Body of pancreas (tissue), 4 donors: ENCODE data around the gene SLC6A17. TPM values are rescaled to one million over a fixed set of nuclear protein-coding genes. Genes with fewer than 3 reads are reported as not detected.

ENCODE experiments used
- ATAC-seq: fragments of 150-250 bp; one replicate; pipeline ENCODE4 v1.9.1; 2016
- DNase-seq, 4 donors: peaks; one replicate each; pipeline ENCODE4 v3.0.0-alpha.2; 2019
- H3K27ac ChIP-seq, 4 donors: fragments of 200-600 bp; sonication (generic); 1 replicate in 3 of 4; 2 replicates in 1 of 4; pipeline versions ENCODE4 v1.5.1 to v1.6.1; 2016 to 2019; ENCODE audit warnings: mild to moderate bottlenecking in 1 of 4, mixed read lengths in 1 of 4, moderate library complexity in 1 of 4
- H3K27me3 ChIP-seq, 2 donors: fragments of 200-600 bp; sonication (generic); one replicate each; pipeline ENCODE4 v1.6.0; 2016; ENCODE audit warnings: mild to moderate bottlenecking in 1 of 2
- H3K36me3 ChIP-seq, 2 donors: fragments of 200-600 bp; sonication (generic); replicated peaks in 1 of 2; 2 replicates each; pipeline ENCODE4 v1.5.1; 2016; ENCODE audit warnings: low read depth in 2 of 2; ENCODE audit not compliant: insufficient read depth in 1 of 2
- H3K4me1 ChIP-seq: fragments of 200-600 bp; sonication (generic); one replicate; pipeline ENCODE4 v1.6.0; 2016
- H3K4me3 ChIP-seq, 2 donors: fragments of 200-600 bp; sonication (generic); 1 replicate in 1 of 2; 2 replicates in 1 of 2; pipeline ENCODE4 v1.5.1; 2016 to 2019
- H3K9me3 ChIP-seq, 3 donors: fragments of 200-600 bp; sonication (generic); 1 replicate in 2 of 3; 2 replicates in 1 of 3; pipeline ENCODE4 v1.5.1; 2016
- CTCF ChIP-seq, 7 experiments: fragments of 450-650 bp in 4 of 7; fragments of 200-600 bp in 3 of 7; sonication (generic) in 3 of 7; IDR thresholded peaks; one replicate each; pipeline ENCODE4 v1.5.1; 2016 to 2019; ENCODE audit warnings: antibody characterized with exemption in 7 of 7
- POLR2A ChIP-seq, 3 donors: fragments of 450-650 bp; IDR thresholded peaks; one replicate each; pipeline ENCODE4 v1.6.1; 2016; ENCODE audit warnings: antibody characterized with exemption in 3 of 3, mild to moderate bottlenecking in 2 of 3
- WGBS, 2 donors: methylation state at CpG; one replicate each; pipeline ENCODE4 v1.1.5; 2017; 5-methylcytosine and 5-hydroxymethylcytosine counted together
- intact Hi-C: fragments of 100-400 bp; cut with DNase I; formaldehyde crosslinking; loops from one replicate; pipeline ENCODE4 v1.15.1; 2023
- total RNA-seq, 2 donors: library from RNA; depleted of rRNA; stranded (reverse); fragments of >200 nt; gene quantifications; one replicate each; pipeline ENCODE4 v1.1.0, GENCODE V29; 2016

The SLC6A17 gene
- total RNA-seq, 2 donors from 2014 or later: 0.52 to 0.99 TPM

- ATAC-seq (no peak), DNase-seq (no peak)
- 87% methylated on average over 5 to 6 of the region's 6 CpGs for WGBS, 2 donors
- no peaks in the 10 kb centered on the region for H3K27me3 ChIP-seq
- H3K27ac ChIP-seq: no peak overlapping the region
- H3K9me3 ChIP-seq: no peaks in the 10 kb centered on the region
- no peak for TF ChIP-seq CTCF (IDR thresholded peaks at IDR 0.05)
- TF ChIP-seq POLR2A (IDR thresholded peaks at IDR 0.05): no peak
- peaks cover 64% of the 10 kb centered on the region for H3K4me1 ChIP-seq
- intact Hi-C loops: no loop called here
- no peaks in the 10 kb centered on the region for H3K36me3 ChIP-seq
- no peak overlapping the region for H3K4me3 ChIP-seq
Observed at GRCh38 chr1:110216844-110217444, 66.7 kb downstream of the SLC6A17 start.

- no peak for DNase-seq
- TF ChIP-seq POLR2A (IDR thresholded peaks at IDR 0.05) (no peak), CTCF (IDR thresholded peaks at IDR 0.05) (no peak)
- Histone ChIP-seq H3K27me3 (no peaks in the 10 kb centered on the region), H3K4me3 (no peak overlapping the region), H3K27ac (no peak overlapping the region), H3K4me1 (peaks cover 52% of the 10 kb centered on the region), H3K36me3 (no peaks in the 10 kb centered on the region), H3K9me3 (no peaks in the 10 kb centered on the region)
- intact Hi-C loops: no loop called here
- 85 to 87% methylated on average over 5 of the region's 5 CpGs for WGBS, 2 donors
- no peak for ATAC-seq
Observed at GRCh38 chr1:110218137-110218536, 67.8 kb downstream of the SLC6A17 start.

GRCh38 chr1:110218739-110219138 lies 68.4 kb downstream of the SLC6A17 start:
- no peaks in the 10 kb centered on the region for H3K36me3 ChIP-seq
- H3K4me1 ChIP-seq: peaks cover 46% of the 10 kb centered on the region
- no peak for ATAC-seq
- H3K27ac ChIP-seq: no peak overlapping the region
- 79 to 88% methylated on average over 4 of the region's 4 CpGs for WGBS, 2 donors
- intact Hi-C loops: no loop called here
- H3K27me3 ChIP-seq: no peaks in the 10 kb centered on the region
- TF ChIP-seq CTCF (IDR thresholded peaks at IDR 0.05) (no peak), POLR2A (IDR thresholded peaks at IDR 0.05) (no peak)
- H3K4me3 ChIP-seq: no peak overlapping the region
- no peak for DNase-seq
- no peaks in the 10 kb centered on the region for H3K9me3 ChIP-seq

- intact Hi-C loops: no loop called here
- no peak overlapping the region for H3K4me3 ChIP-seq
- H3K27me3 ChIP-seq: no peaks in the 10 kb centered on the region
- no peaks in the 10 kb centered on the region for H3K9me3 ChIP-seq
- no peaks in the 10 kb centered on the region for H3K36me3 ChIP-seq
- H3K4me1 ChIP-seq: peaks cover 30% of the 10 kb centered on the region
- peak overlapping the region; percentile 71 to 79 (median 76) for H3K27ac ChIP-seq
- ATAC-seq (peak; percentile 87), DNase-seq (peak; percentile 38 to 64 (median 61))
- WGBS, 2 donors: 19 to 31% methylated on average over 5 of the region's 5 CpGs
- TF ChIP-seq POLR2A (IDR thresholded peaks at IDR 0.05) (no peak), CTCF (IDR thresholded peaks at IDR 0.05) (no peak)
Observed at GRCh38 chr1:110220324-110220723, 70.0 kb downstream of the SLC6A17 start.

- ATAC-seq (no peak), DNase-seq (no peak)
- Histone ChIP-seq H3K4me3 (no peak overlapping the region), H3K27ac (peak overlapping the region in 3 of 4 donors; percentile 71 to 78 (median 75)), H3K4me1 (peaks cover 22% of the 10 kb centered on the region), H3K9me3 (no peaks in the 10 kb centered on the region), H3K27me3 (no peaks in the 10 kb centered on the region), H3K36me3 (no peaks in the 10 kb centered on the region)
- intact Hi-C loops: no loop called here
- 81 to 83% methylated on average over 4 of the region's 4 CpGs for WGBS, 2 donors
- no peak for TF ChIP-seq POLR2A (IDR thresholded peaks at IDR 0.05)
- TF ChIP-seq CTCF (IDR thresholded peaks at IDR 0.05): no peak
Observed at GRCh38 chr1:110221119-110221518, 70.8 kb downstream of the SLC6A17 start.
